Measurements from ENCODE around the gene PPEF1. TPM values are rescaled to one million over a fixed set of nuclear protein-coding genes. Genes with fewer than 3 reads are reported as not detected.

The PPEF1 gene
- total and polyA plus RNA-seq, 2 experiments from 2014 or later, result 0.76 TPM; not detected in 1

- no peaks in the 10 kb centered on the region for H3K79me2 ChIP-seq (replicated peaks; ENCODE audit: insufficient read depth)
These were observed 33.0 kb upstream of the PPEF1 start for GRCh38 chrX:18674417-18674787.

More at GRCh38 chrX:18674417-18674787, 33.0 kb upstream of the PPEF1 start:
- H3K9me2 ChIP-seq (ENCODE audit: insufficient read depth), result no peaks in the 10 kb centered on the region
- Mint-ChIP-seq H3K27me3 (ENCODE audit: insufficient read depth, low read depth, poor library complexity) (peaks cover 10% of the 10 kb centered on the region), H3K27ac (no peak overlapping the region), H3K9me3 (no peaks in the 10 kb centered on the region), H3K36me3 (ENCODE audit: low read depth) (no peaks in the 10 kb centered on the region), H3K4me3 (peak overlapping the region; percentile 74), H3K4me1 (no peaks in the 10 kb centered on the region; the same call in 2 of the 3 replicates)
- DNase-seq (ENCODE audit: low spot score) (peak; percentile 59), ATAC-seq (peak; percentile 80)
- no peaks in the 10 kb centered on the region for H3K36me3 ChIP-seq (ENCODE audit: insufficient read depth)
- H3K4me2 ChIP-seq, result peak overlapping the region; percentile 63
- no peaks in the 10 kb centered on the region for H3K27me3 ChIP-seq (ENCODE audit: insufficient read depth)
- no peak overlapping the region; the same call in 1 of the 2 replicates for H3K27ac ChIP-seq (ENCODE audit: low read depth)
- TF ChIP-seq STAT1 (IDR thresholded peaks at IDR 0.05; ENCODE audit: unreplicated experiment), result no peak
- TF ChIP-seq EZH2phosphoT487 (IDR thresholded peaks at IDR 0.05; ENCODE audit: unreplicated experiment), result no peak
- TF ChIP-seq EZH2 (IDR thresholded peaks at IDR 0.05; ENCODE audit: low read depth, unreplicated experiment), result no peak
- no peak for TF ChIP-seq POLR2AphosphoS5 (IDR thresholded peaks at IDR 0.05; ENCODE audit: low read depth)
- TF ChIP-seq REST (IDR thresholded peaks at IDR 0.05; ENCODE audit: unreplicated experiment), result no peak
- TF ChIP-seq ZNF462 (CRISPR knock-in tag; IDR thresholded peaks at IDR 0.05), result no peak
- no peak for TF ChIP-seq NANOG (IDR thresholded peaks at IDR 0.05; ENCODE audit: borderline replicate concordance)
- TF ChIP-seq CREB1 (CRISPR knock-in tag; IDR thresholded peaks at IDR 0.05; ENCODE audit: low read depth), result no peak
- TF ChIP-seq ZNF331 (CRISPR knock-in tag; IDR thresholded peaks at IDR 0.05; ENCODE audit: low read depth), result no peak
- TF ChIP-seq JUNB (IDR thresholded peaks at IDR 0.05; ENCODE audit: unreplicated experiment), result no peak
- no peaks in the 10 kb centered on the region for H3K4me1 ChIP-seq (ENCODE audit: insufficient read depth)
- H2AFZ ChIP-seq, result peak overlapping the region; percentile 56; the same call in 1 of the 2 replicates
- H4K20me1 ChIP-seq (replicated peaks; ENCODE audit: insufficient read depth), result no peaks in the 10 kb centered on the region
- H3F3A ChIP-seq (replicated peaks; ENCODE audit: low read depth), result no peaks in the 10 kb centered on the region
- H3K4me3 ChIP-seq, result peak overlapping the region; percentile 69

Measured in GM23338 (cell line).